Lower leg skin (tissue), 3 donors: ENCODE results near the gene POLR2J2.
"Not testable (repeated sequence)": the region's sequence is repeated elsewhere in the genome, so short reads cannot be mapped to it uniquely, and the experiment has no call there.

Source experiments
- POLR2A ChIP-seq, 2 donors: fragments of 450-650 bp; IDR thresholded peaks; one replicate each; pipeline ENCODE4 v1.6.1; 2016 to 2017; ENCODE audit warnings: antibody characterized with exemption in 2 of 2, mild to moderate bottlenecking in 1 of 2, moderate library complexity in 1 of 2
- TF ChIP-seq, protein P1 (sequence below), 3 donors: fragments of 450-650 bp; IDR thresholded peaks; one replicate each; pipeline ENCODE4 v1.5.1; 2016; ENCODE audit warnings: antibody characterized with exemption in 3 of 3, mild to moderate bottlenecking in 3 of 3, moderate library complexity in 2 of 3

DNA sequence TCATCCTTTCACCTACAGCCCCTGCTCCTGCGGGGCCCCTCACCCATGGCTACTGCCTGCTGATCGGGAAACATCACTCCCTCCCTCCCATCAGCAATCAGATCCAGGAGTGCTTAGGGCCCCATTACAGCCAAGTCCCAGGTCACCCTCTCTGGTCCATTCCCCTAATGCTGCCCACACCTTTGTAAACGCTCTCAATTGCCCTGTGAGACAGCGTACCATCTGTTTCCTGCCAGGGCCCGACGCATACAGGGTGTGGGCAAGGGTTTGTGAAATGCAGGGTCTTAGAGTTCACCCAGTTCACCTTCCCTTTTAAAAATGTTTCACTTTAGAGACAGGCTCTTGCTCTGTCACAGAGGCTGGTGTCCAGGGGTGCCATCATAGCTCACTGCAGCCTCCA lies 37.2 kb downstream of the POLR2J2 start:
- TF ChIP-seq, protein P1, sequence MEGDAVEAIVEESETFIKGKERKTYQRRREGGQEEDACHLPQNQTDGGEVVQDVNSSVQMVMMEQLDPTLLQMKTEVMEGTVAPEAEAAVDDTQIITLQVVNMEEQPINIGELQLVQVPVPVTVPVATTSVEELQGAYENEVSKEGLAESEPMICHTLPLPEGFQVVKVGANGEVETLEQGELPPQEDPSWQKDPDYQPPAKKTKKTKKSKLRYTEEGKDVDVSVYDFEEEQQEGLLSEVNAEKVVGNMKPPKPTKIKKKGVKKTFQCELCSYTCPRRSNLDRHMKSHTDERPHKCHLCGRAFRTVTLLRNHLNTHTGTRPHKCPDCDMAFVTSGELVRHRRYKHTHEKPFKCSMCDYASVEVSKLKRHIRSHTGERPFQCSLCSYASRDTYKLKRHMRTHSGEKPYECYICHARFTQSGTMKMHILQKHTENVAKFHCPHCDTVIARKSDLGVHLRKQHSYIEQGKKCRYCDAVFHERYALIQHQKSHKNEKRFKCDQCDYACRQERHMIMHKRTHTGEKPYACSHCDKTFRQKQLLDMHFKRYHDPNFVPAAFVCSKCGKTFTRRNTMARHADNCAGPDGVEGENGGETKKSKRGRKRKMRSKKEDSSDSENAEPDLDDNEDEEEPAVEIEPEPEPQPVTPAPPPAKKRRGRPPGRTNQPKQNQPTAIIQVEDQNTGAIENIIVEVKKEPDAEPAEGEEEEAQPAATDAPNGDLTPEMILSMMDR (IDR thresholded peaks at IDR 0.05) = not testable (repeated sequence)
- not testable (repeated sequence) for TF ChIP-seq POLR2A (IDR thresholded peaks at IDR 0.05)
